ENCODE measurements around the gene SYT7.

Gene SYT7

GRCh38 chr11:61554172-61554988, 26.5 kb downstream of the SYT7 start:
- DNase-seq = no peak

GRCh38 chr11:61553373-61554171, 27.3 kb downstream of the SYT7 start:
- DNase-seq = no peak

- DNase-seq = no peak
These were observed 28.7 kb downstream of the SYT7 start for GRCh38 chr11:61552108-61552635.

- DNase-seq = no peak
These were observed 29.2 kb downstream of the SYT7 start for GRCh38 chr11:61551634-61552033.

GRCh38 chr11:61550665-61551227, 30.1 kb downstream of the SYT7 start:
- no peak for DNase-seq

- no peak for DNase-seq
These were observed 31.0 kb downstream of the SYT7 start for GRCh38 chr11:61549662-61550568.

GRCh38 chr11:61549177-61549576, 31.7 kb downstream of the SYT7 start:
- no peak for DNase-seq

GRCh38 chr11:61547246-61547645, 33.6 kb downstream of the SYT7 start:
- DNase-seq = no peak

GRCh38 chr11:61546663-61547062, 34.2 kb downstream of the SYT7 start:
- DNase-seq = no peak

- DNase-seq = no peak
These were observed 35.0 kb downstream of the SYT7 start for GRCh38 chr11:61545921-61546320.

GRCh38 chr11:61545341-61545740, 35.5 kb downstream of the SYT7 start:
- no peak for DNase-seq

GRCh38 chr11:61544466-61544865, 36.4 kb downstream of the SYT7 start:
- DNase-seq = no peak

GRCh38 chr11:61543606-61544306, 37.1 kb downstream of the SYT7 start:
- DNase-seq = no peak

GRCh38 chr11:61542705-61543104, 38.2 kb downstream of the SYT7 start:
- DNase-seq = no peak

- peak; percentile 28 for DNase-seq
These were observed 38.8 kb downstream of the SYT7 start for GRCh38 chr11:61542024-61542461.

GRCh38 chr11:61541598-61541997, 39.3 kb downstream of the SYT7 start:
- peak; percentile 20 for DNase-seq

GRCh38 chr11:61540528-61540927, 40.3 kb downstream of the SYT7 start:
- DNase-seq = no peak

GRCh38 chr11:61539831-61540357, 41.0 kb downstream of the SYT7 start:
- no peak for DNase-seq

GRCh38 chr11:61539006-61539405, 41.9 kb downstream of the SYT7 start:
- no peak for DNase-seq

- no peak for DNase-seq
These were observed 42.3 kb downstream of the SYT7 start for GRCh38 chr11:61538636-61538961.

GRCh38 chr11:61537326-61537725, 43.5 kb downstream of the SYT7 start:
- DNase-seq = no peak
